ENCODE results near the gene TMEM144.
"Not testable (repeated sequence)": the region's sequence is repeated elsewhere in the genome, so short reads cannot be mapped to it uniquely, and the experiment has no call there.

Gene TMEM144

DNA sequence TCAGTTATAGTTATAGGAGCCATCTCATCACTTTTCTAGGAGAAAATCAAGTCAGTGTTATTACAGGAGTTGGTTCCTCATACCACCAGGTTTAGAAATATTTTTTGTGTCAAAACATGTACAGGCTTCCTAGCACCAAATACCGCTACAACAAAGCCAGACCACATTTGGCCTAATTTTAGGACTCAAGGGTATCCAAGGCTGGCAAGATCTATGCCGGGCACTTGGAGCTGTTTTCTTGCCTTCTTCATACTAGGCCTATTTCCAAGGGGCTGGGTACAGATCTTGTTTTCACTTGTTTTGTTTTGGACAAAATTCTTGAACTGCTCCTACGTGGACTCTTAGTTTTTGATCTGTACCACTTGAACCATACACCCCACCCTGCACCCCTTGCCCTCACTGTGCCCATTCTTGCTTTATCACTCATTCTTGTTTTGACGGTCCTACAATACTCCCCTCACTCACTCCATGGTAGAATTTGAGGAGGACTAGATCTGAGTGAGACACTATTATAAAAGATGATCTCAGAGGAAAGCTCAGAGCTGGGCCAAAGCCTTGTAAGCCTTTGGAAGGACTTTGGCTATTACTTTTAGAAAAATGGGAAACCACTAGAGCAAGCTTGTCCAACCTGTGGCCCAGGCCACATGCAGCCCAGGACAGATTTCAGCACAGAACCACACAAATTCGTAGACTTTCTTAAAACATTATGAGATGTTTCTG is 17.7 kb upstream of the TMEM144 start:
- no peak for DNase-seq (ENCODE audit: low read depth)

DNA sequence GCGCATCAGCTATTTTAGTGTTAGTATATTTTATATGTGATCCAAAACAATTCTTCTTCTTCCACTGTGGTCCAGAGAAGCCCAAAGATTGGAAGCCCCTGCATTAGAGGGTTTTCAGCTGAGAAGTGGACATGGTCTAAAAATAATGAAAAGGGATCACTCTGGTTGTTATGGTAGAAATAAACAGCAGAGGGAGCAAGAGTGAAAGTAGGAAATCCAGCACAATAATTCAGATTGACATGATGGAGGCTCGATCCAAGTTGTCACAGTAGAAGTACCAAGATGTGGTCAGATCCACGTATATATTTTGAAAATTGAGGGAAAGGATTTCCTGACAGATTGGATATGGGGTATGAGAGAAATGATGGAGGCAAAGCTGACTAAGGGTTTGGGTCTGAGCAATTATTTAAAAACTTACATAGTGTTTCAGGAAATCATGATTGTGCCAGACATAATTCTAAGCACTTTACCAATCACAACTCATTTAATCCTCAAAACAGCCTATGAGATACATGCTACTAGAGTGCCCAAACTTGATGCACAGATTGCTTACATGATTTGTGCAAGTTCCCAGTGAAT is 17.0 kb upstream of the TMEM144 start:
- no peak for DNase-seq (ENCODE audit: low read depth)

DNA sequence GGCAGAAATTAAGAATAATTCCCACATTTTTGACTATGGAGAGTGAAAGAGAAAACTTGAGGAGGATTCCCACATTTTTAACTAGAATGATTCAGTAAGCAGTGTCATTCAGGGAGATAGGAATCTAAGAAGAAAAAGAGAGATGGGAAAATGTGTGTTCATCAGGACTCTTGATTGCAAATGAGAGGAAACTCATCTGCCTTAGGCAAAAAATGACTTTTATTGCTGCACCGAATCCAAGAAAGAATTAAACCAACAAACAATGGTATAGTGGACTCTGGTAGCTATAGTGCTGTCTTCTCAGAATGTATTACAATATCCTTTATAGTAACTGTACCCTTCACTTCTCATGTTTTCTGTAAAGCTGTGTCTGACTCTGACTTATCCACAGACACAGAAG is 15.0 kb upstream of the TMEM144 start:
- no peak for DNase-seq (ENCODE audit: low read depth)

DNA sequence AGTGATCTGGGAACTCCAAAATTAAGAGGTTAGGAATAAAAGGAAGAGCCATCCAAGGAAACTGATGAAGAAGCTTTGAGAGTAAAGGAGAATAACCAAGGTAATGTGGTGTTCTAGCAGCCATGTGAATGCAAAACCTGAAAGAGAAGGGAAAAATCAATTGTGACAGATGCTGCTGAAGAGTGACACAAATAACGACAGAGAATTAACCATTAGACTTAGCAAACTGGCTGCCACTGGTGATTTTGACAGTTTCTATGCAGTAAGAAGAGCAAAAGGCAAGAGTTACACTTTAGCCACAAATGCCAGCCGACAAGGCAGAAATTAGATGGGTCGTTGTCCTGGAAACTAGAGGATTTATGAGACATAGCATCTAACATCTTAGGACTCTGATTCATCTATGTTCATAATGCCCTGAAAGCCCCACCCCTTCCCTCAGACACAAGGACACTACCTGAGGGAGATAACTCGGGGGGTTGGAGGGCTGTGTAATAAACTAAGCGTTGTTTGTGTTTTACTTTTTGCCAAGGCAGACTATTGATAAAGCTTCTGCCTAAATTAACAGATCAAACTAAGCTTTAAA is 13.0 kb upstream of the TMEM144 start:
- no peak for DNase-seq (ENCODE audit: low read depth)

DNA sequence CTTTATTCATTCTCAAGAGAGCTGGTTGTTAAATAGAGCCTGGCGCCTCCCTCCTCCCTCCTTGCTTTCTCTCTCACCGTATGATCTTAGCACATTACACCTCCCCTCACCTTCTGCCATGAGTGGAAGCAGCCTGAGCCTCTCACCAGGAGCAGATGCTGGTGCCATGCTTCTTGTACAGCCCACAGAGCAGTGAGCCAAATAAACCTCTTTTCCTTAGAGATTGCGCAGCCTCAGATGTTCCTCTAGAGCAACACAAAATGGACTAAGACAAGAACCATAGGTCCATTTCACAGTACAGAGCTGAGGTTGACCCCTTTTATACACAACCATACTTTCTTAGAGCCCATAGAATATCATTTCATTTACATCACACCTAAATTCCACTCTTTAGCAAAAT is 10.1 kb upstream of the TMEM144 start:
- DNase-seq (ENCODE audit: low read depth): no peak

DNA sequence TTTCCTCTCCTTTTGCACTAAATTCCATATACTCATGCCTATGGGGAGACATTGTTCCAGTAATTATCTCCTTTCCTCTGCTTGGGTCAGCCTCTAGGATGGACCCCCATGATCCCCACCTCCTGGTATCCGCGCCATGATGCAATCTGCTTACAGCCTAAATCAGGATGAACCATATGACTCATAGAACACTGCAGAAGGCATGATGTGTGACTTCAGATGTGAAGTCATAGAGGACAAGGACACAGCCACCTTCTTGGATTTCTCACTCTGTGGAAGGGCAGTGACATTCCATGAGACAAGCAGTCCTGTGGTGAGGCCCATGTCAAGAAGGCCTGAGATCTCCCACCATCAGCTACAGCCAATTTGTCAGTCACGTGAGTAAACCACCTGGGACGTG is 9.0 kb upstream of the TMEM144 start:
- no peak for DNase-seq (ENCODE audit: low read depth)

DNA sequence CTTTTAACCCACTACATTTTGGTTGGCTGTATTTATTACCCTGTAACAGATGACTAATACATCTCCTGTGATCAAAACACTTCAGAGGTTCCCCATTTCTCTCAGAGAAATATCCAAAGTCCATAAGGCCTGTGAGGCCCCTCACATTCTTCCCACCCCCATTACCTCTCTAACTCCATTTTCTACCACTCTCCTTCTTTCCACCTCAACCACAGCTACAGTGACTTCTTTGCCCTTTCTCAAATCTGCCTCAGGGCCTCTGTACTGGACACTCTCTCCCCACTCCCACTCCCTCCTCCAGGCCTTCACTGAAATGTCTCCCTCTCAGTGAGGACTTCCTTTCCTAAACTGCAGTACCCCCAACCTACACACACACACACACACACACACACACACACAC is 8.4 kb upstream of the TMEM144 start:
- no peak for DNase-seq (ENCODE audit: low read depth)

DNA sequence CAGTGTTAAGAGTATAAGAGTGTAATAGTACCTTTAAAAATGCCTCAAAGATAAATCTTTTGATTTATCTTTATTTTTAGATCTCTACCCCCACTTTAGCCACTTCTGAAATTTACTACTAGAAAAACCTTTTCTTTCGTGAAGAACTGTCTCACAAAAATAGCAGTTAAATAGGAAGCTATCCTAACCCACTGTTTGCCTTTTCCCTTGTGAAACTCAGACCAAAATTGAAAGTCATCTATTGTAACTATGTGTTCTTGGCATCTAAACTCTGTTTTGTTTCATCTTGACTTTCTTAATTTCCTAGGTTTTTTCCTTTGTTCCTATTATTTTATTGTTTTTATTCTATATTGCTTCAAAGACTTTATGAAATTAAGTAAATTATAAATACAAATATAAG is 7.8 kb upstream of the TMEM144 start:
- no peak for DNase-seq (ENCODE audit: low read depth)

DNA sequence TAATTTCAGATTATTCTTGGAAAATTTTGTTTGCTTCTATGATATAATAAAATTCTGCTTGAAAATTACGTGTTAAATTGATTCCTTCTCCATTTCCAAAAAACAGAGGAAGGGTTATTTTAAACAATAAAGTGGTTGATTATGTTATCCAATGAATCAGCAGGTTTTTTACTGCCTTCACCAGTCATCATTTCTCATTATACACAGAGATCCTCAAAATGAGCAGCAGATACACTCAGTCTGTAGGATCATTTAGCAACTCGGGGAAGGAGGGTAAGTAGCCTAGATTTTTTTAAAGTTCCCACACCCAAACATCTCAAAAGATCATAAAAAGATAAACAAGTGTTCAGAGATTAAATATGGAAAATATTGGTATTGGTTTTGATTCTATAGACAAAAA is 6.8 kb upstream of the TMEM144 start:
- no peak for DNase-seq (ENCODE audit: low read depth)

DNA sequence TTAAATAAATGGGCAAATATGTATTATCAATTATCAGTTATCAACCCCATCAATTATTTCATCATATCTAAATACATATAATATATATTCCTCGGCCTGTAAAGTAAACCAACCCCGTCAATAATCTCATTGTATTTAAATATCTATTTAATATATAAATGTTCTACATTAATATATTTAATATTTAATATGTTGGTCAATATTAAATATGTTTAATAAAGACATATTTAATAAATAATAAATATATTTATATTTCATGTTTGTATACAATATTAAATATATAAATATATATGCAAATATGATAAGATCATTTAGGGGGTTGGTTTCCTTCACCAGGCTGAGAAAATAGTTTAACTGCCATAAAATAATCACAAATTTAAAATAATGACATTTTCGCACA is 6.4 kb upstream of the TMEM144 start:
- no peak for DNase-seq (ENCODE audit: low read depth)

DNA sequence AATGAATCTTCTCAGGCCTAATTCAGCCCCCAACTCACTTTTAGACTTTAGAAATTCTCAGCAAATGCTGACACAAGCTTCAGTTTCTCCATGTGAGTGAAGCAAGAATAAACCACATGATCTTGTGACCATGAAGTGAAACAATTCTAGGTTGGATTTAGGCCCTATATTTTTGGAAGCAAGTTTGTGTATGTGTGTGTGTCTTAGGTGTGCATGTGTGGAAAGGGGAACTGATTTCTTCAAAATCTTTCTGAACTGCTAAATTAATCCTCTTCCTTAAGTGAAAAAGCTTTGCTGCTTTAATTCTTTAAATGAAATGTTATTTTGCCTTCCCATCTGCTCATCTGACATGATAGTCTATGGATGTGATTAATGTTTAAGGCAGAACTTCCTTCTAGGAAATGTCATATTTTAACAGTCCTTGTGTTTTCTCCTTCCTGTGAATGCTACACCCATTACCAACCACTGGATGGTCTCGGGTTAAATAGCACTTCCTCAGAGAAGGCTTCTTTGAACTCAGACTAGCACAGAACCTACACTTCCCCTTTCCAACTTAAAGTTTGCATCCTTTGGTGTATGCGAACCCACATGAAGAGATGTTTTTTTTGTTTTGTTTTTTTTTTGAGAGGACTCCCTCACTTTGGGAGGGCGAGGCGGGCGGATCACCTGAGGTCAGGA is 1.2 kb upstream of the TMEM144 start:
- no peak for DNase-seq (ENCODE audit: low read depth)

DNA sequence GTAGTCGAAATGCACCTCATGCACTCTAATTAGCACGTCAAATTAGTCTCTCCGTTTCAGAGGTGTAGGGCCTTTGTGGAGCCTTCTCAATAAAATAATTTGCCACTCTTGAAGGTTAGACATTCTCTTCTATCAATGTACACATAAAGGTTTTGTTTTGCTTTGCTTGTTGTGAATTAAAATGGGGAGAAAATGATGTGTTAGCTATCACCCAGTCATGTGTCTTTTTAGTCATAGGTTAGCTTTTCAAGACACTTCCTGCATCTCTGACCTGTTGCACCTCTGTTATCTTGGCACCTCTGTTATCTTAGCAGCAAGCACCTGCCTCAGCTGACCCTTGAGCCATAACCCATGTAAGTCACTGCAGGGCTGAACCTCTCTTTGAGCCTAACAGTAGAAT is 936 bp downstream of the TMEM144 start:
- no peak for DNase-seq (ENCODE audit: low read depth)

DNA sequence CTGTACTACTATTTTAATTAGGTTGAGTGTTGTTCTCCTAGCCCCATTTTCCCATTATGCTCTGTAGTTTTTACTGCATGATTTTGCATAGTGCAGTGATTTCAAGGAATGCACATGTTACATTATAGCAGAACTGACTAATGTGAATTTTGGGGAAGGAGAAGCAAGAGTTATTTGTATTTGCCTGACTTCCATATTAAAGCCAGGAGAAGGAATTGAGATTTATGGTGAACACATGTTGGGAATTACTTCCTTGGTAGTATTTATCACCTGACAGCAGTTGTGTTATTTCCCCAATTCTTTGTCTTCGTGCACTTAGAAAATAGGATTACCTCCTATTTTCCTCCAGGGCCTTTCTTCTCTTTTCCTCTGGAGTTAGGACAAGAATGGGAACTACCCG is 3.2 kb downstream of the TMEM144 start:
- DNase-seq (ENCODE audit: low read depth): no peak

DNA sequence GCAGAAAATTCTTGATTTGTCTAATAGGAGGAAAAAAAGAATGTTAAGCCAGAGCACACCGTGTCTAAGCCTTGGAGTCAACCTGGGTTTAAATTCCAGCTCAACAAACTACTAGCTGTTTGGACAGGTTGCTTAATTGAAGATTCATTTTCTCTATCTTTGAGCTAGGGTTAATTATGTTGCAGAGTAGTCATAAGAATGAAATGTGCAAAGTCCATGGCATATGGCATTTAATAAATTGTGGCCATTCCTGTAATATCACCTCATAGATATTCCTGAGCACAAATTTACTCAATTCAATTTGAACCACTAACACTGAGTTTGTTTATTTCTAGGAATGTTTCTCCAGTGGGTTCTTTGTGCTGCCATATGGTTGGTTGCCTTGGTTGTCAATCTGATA is 4.6 kb downstream of the TMEM144 start:
- no peak for DNase-seq (ENCODE audit: low read depth)

DNA sequence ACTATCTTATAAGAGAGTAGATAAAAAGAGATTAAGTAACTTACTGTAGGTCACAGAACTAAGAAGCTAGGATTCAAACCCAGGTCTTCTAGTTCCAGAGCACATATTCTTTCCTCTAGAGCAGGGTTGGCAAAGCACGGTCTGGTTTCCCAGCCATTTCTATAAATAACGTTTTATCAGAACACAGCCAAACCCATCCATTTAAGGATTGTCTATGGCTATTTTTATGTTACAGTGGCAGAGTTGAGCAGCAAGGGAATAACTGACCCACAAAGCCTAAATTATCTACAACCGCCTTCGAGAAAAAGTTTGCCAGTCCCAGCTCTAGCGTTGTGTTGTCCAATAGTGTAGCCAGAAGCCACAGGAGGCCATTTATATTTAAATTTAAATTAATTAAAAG is 7.5 kb downstream of the TMEM144 start:
- no peak for DNase-seq (ENCODE audit: low read depth)

DNA sequence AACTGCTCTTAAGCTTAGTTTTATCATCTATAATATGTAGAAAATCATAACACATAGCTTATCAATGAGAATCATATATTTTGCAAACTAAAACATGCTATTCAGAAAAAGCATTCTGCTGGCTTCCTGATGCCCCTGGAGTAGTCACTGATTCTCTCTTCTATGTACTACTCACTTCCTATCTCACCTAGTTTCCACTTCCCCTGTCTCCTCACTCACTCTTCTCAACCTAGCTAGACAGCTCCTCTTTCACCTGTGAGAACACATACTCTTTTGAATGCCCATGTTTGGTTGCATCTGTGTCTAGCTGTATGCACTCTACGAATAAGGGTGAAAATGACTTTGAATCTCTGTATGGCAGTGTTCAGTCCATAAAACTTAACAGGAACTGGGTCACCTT is 9.3 kb downstream of the TMEM144 start:
- no peak for DNase-seq (ENCODE audit: low read depth)

DNA sequence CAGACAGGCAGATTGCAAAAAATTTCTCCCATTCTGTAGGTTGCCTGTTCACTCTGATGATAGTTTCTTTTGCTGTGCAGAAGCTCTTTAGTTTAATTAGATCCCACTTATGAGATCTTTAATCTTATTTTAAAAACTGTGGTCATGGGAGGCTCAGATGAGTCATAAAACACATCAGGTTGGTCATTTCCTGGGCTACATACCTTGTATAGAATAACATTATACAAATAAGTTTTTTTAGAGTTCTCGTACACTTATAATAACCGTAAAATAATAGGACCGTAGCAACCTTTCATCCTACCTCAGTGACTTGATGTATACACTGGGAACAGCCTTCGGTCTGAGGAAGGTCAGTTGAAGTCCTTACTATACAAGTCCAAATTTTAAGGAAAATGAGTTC is 14.0 kb downstream of the TMEM144 start:
- not testable (repeated sequence) for DNase-seq (ENCODE audit: low read depth)

DNA sequence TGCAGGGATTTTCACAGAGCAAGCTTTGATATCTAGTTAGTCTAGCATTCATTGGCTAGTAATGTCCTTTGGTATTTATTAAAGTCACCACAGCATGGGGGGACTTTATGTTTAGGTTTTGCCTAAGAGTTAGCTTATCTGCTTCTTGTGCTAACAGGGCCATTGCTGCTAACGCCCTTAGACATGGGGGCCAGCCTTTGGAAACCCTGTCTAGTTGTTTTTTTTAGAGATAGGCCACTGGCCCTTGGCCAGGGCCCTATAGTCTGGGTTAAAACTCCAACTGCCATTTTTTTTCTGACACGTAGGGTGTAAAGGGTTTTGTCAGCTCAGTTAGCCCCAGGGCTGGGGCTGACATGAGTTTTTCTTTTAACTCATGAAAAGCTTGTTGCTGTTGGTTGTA is 14.7 kb downstream of the TMEM144 start:
- DNase-seq (ENCODE audit: low read depth): not testable (repeated sequence)

DNA sequence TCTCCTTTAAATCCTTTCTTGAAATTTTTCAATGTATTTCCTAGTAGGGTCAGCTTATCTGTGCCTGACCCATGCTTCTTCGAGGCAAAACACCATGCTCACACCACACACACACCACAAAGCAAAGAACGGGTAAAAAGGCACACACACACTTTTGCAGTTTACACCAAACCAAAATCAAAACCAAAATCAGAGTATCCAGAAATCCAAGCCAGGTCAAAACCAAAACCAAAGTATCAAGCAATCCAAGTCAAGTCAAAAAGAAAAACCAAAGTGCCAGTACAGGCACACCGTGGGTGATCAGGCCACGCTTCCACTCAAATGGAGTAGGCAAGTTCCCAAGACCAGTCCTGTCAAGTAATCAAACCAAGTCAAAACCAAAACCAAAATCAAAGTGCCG is 17.6 kb downstream of the TMEM144 start:
- DNase-seq (ENCODE audit: low read depth): not testable (repeated sequence)

DNA sequence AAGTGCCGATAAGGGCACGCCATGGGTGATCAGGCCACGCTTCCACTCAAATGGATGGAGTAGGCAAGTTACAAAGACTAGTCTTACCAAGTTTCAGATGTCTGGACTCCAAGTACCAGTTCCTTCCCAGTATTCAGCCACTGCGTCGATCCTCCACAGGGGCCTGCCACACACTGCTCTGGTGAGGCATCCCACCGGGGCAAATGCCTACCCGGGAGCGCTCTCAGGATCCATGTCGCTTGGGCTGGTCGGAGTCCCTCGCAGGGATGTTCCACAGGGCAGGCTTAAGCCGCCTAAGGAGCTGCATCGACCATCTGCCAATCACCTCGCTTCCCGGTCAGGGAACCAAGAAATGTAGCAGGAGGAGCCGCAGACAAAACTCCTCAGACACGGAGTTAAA is 18.1 kb downstream of the TMEM144 start:
- not testable (repeated sequence) for DNase-seq (ENCODE audit: low read depth)

DNA sequence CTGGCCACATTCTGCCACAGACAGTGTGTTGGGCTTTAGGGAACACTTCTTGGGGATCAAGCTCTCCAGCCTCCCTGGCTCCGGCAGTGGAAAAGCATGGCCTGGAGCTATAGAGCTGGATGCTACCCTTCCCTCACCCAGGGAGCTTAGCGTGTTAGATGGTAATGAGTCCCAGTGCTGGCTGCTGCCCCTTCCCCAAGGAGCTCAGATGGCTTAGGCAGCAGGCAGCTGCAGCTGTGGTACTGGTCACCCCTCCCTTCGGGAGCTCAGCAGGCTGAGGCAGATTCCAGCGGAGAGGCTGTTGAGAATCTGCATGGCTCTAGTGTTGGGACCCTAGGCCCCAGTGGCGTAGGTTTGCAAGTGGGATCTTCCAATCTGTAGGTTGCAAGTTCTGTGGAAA is 19.5 kb downstream of the TMEM144 start:
- no peak for DNase-seq (ENCODE audit: low read depth)

DNA sequence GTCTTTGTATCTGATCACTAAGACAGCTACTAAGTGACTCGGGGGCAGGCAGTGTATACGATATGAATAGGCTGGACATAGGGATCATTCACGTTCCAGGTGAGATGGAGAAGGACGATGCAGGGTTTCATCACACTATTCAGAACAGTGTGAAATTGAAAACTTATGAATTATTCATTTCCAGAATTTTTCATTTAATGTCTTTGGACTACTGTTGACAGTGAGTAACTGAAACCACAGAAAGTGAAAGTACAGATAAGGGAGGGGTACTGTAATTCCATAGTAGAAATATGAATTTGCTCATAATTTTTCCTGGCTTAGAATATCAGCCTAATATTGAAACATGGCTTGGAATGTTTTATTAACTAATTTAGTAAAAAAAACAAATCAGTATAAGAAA is 24.4 kb downstream of the TMEM144 start:
- DNase-seq (ENCODE audit: low read depth): no peak

DNA sequence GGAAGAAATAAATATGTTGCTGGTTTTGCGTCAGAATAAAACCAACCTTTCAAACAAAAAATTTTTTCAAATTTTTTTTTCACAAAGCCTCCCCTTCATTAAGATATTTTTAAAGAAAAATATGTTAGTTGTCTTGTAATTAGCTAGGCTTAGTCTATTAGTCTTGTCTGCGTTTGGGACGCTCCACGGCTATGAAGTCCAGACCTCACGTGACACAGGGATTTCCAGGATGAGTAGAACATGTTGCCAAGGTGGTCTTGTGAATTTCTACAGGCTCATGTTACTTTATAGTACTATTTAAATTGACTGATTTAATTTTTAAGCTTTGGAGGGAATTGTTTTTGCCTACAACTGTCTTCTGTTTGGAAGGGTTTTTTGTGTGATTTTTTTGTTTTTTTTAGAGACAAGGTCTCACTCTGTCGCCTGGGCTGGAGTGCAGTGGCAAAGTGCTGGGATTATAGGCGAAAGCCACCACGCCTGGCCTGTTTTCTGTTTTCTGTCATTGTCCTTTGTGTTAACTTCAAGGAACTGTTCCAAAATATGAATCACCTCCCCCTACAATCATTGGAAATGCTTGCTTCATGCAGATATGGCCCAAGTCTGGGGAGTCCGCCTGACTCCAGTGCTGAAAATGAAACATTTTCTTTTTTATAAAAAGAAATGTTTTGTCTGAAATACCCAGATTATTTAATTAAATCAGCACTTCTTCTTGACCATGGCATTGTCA is 26.2 kb downstream of the TMEM144 start:
- no peak for DNase-seq (ENCODE audit: low read depth)
